AG10803 (cell line): Measurements from ENCODE around the gene GFI1.

Source experiments
- DNase-seq: peaks from one replicate; pipeline ENCODE4 v3.0.0; 2010; ENCODE audit warnings: low read depth
- H3K4me3 ChIP-seq: 2 replicates; pipeline ENCODE4 v1.5.1; 2011; ENCODE audit warnings: mild to moderate bottlenecking, low read length, control low read depth
- CTCF ChIP-seq: conservative IDR thresholded peaks from 2 replicates; pipeline ENCODE4 v1.5.1; 2011; ENCODE audit warnings: mild to moderate bottlenecking, low read length, control low read depth, inconsistent platforms

Gene GFI1

GRCh38 chr1:92476071-92476631 is 10.6 kb downstream of the GFI1 start:
- H3K4me3 ChIP-seq = no peak overlapping the region
- DNase-seq = no peak
- no peak for TF ChIP-seq CTCF

GRCh38 chr1:92475029-92475428 is 11.7 kb downstream of the GFI1 start:
- DNase-seq = no peak
- TF ChIP-seq CTCF = no peak
- no peak overlapping the region for H3K4me3 ChIP-seq

GRCh38 chr1:92473781-92474495 is 12.8 kb downstream of the GFI1 start:
- no peak for TF ChIP-seq CTCF
- no peak for DNase-seq
- H3K4me3 ChIP-seq = no peak overlapping the region

GRCh38 chr1:92470216-92470615 is 16.5 kb downstream of the GFI1 start:
- no peak for DNase-seq

GRCh38 chr1:92466683-92467352 is 19.9 kb downstream of the GFI1 start:
- H3K4me3 ChIP-seq = no peak overlapping the region
- TF ChIP-seq CTCF = no peak
- no peak for DNase-seq

More at GRCh38 chr1:92470216-92470615, 16.5 kb downstream of the GFI1 start:
- no peak overlapping the region for H3K4me3 ChIP-seq
- TF ChIP-seq CTCF = no peak

- DNase-seq = no peak
- no peak for TF ChIP-seq CTCF
- H3K4me3 ChIP-seq = no peak overlapping the region
Observed at GRCh38 chr1:92465256-92465647, 21.5 kb downstream of the GFI1 start.
